WTC11 (cell line): Measurements from ENCODE around the gene P2RX3. TPM values are rescaled to one million over a fixed set of nuclear protein-coding genes. Genes with fewer than 3 reads are reported as not detected.

Experiments
- ATAC-seq: fragments of 200-7000 bp; cut with Tn5 transposase; 2 replicates; pipeline ENCODE4 v1.10.0; 2021; ENCODE audit warnings: mild to moderate bottlenecking, moderate library complexity
- Bru-seq: library from RNA; stranded (reverse); fragments of 400-500 nt; gene quantifications from one replicate; lab custom pipeline; 2021; lab: Mats Ljungman, UMichigan
- CTCF ChIA-PET: fragments of 300-600 bp; sonication (Branson Sonifier 250); formaldehyde crosslinking; loops from one replicate; lab custom pipeline; 2021; ENCODE audit warnings: antibody characterized with exemption; lab: Charles Lee
- POLR2A ChIA-PET: fragments of 350-600 bp; sonication (Branson Sonifier 250); formaldehyde crosslinking; loops from one replicate; lab custom pipeline; 2021; ENCODE audit warnings: antibody characterized with exemption; lab: Charles Lee
- DNase-seq: peaks from one replicate; pipeline ENCODE4 v3.0.0; 2021; ENCODE audit warnings: low spot score
- H3K27ac Mint-ChIP-seq: 2 replicates; pipeline ENCODE4 v1.8.0; 2021; ENCODE audit warnings: mixed read lengths
- H3K27me3 Mint-ChIP-seq: 2 replicates; pipeline ENCODE4 v1.8.0; 2021; ENCODE audit warnings: low read depth, mild to moderate bottlenecking, moderate library complexity, mixed read lengths
- H3K36me3 Mint-ChIP-seq: 2 replicates; pipeline ENCODE4 v1.8.0; 2021; ENCODE audit warnings: mixed read lengths
- H3K4me1 Mint-ChIP-seq: 2 replicates; pipeline ENCODE4 v1.8.0; 2022; ENCODE audit warnings: mixed read lengths
- H3K4me3 Mint-ChIP-seq: 2 replicates; pipeline ENCODE4 v1.8.0; 2021; ENCODE audit warnings: mild to moderate bottlenecking, moderate library complexity, mixed read lengths
- H3K9me3 Mint-ChIP-seq: 2 replicates; pipeline ENCODE4 v1.8.0; 2021; ENCODE audit warnings: mixed read lengths
- GABPB1 ChIP-seq: sonication (generic); formaldehyde crosslinking; IDR thresholded peaks from 2 replicates; pipeline ENCODE4 v1.8.1; 2023; ENCODE audit warnings: mild to moderate bottlenecking, missing genetic modification reagents
- GRHL2 ChIP-seq: fragments of 250-450 bp; sonication (Bioruptor Pico); IDR thresholded peaks from 2 replicates; pipeline ENCODE4 v1.8.0; 2022; ENCODE audit warnings: mild to moderate bottlenecking, moderate library complexity; ENCODE audit not compliant: insufficient replicate concordance, severe bottlenecking
- IRF2 ChIP-seq: sonication (generic); formaldehyde crosslinking; IDR thresholded peaks from 2 replicates; pipeline ENCODE4 v1.8.0; 2022; ENCODE audit warnings: low read depth, missing genetic modification reagents, borderline replicate concordance
- KAT7 ChIP-seq: sonication (generic); formaldehyde crosslinking; IDR thresholded peaks from 2 replicates; pipeline ENCODE4 v1.8.1; 2023; ENCODE audit warnings: missing genetic modification reagents, mild to moderate bottlenecking, borderline replicate concordance
- NR2C2 ChIP-seq: sonication (generic); formaldehyde crosslinking; IDR thresholded peaks from 2 replicates; pipeline ENCODE4 v1.8.0; 2022; ENCODE audit warnings: mild to moderate bottlenecking, missing genetic modification reagents
- NR3C1 ChIP-seq: sonication (generic); formaldehyde crosslinking; conservative IDR thresholded peaks from 2 replicates; pipeline ENCODE4 v1.8.1; 2023; ENCODE audit warnings: low read depth, mild to moderate bottlenecking, missing genetic modification reagents
- PRRX2 ChIP-seq: fragments of 250-450 bp; sonication (Bioruptor Pico); IDR thresholded peaks from 2 replicates; pipeline ENCODE4 v1.8.0; 2021; ENCODE audit warnings: mild to moderate bottlenecking
- TEAD1 ChIP-seq: sonication (generic); formaldehyde crosslinking; IDR thresholded peaks from 2 replicates; pipeline ENCODE4 v1.8.0; 2022; ENCODE audit warnings: mild to moderate bottlenecking, missing genetic modification reagents
- TEAD4 ChIP-seq: sonication (generic); formaldehyde crosslinking; IDR thresholded peaks from 2 replicates; pipeline ENCODE4 v1.8.0; 2022; ENCODE audit warnings: mild to moderate bottlenecking, missing genetic modification reagents
- long read RNA-seq, 3 experiments: library from RNA in 1 of 3; library from capped mRNA in 1 of 3; library from polyadenylated mRNA in 1 of 3; unstranded in 2 of 3; stranded (forward) in 1 of 3; transcript quantifications; one replicate each; pipeline ENCODE4 v2.0.0, GENCODE V29; 2021
- total RNA-seq: library from RNA; stranded (reverse); gene quantifications from 3 replicates; pipeline ENCODE4 v1.2.3, GENCODE V29; 2021
- TF ChIP-seq, protein P1 (sequence below): sonication (generic); formaldehyde crosslinking; IDR thresholded peaks from 2 replicates; pipeline ENCODE4 v1.8.1; 2022; ENCODE audit warnings: mild to moderate bottlenecking, missing genetic modification reagents, moderate library complexity, borderline replicate concordance
- TF ChIP-seq, protein P2 (sequence below): sonication (generic); formaldehyde crosslinking; IDR thresholded peaks from 2 replicates; pipeline ENCODE4 v1.8.1; 2022; ENCODE audit warnings: low read depth, mild to moderate bottlenecking, moderate library complexity, missing genetic modification reagents, borderline replicate concordance
- TF ChIP-seq, protein P3 (sequence below): sonication (generic); formaldehyde crosslinking; IDR thresholded peaks from 2 replicates; pipeline ENCODE4 v1.8.0; 2022; ENCODE audit warnings: mild to moderate bottlenecking, missing genetic modification reagents
- TF ChIP-seq, protein P4 (sequence below): sonication (generic); formaldehyde crosslinking; IDR thresholded peaks from 2 replicates; pipeline ENCODE4 v1.8.0; 2022; ENCODE audit warnings: mild to moderate bottlenecking, missing genetic modification reagents
- TF ChIP-seq, protein P5 (sequence below): sonication (generic); formaldehyde crosslinking; IDR thresholded peaks from 2 replicates; pipeline ENCODE4 v1.8.0; 2022; ENCODE audit warnings: mild to moderate bottlenecking, missing genetic modification reagents
- TF ChIP-seq, protein P6 (sequence below): sonication (generic); formaldehyde crosslinking; IDR thresholded peaks from 2 replicates; pipeline ENCODE4 v1.8.0; 2023; ENCODE audit warnings: missing genetic modification reagents, mild to moderate bottlenecking, borderline replicate concordance

The P2RX3 gene
- total RNA-seq (0.26 to 1.1 TPM (median 0.66 TPM) in 3 replicates), Bru-seq, nascent RNA (percentile 19 among the genes with signal in this experiment)
- long read RNA-seq, experiment 1, partial matches to known transcripts, result 0 of 2 reads
- long read RNA-seq, experiment 1, other reads (novel, unspliced or antisense), result 1 of 2 reads
- long read RNA-seq, experiment 2, partial matches to known transcripts, result 1 of 1 reads
- long read RNA-seq, experiment 2, other reads (novel, unspliced or antisense), result 0 of 1 reads
- long read RNA-seq, experiment 3, result 0 reads

DNA sequence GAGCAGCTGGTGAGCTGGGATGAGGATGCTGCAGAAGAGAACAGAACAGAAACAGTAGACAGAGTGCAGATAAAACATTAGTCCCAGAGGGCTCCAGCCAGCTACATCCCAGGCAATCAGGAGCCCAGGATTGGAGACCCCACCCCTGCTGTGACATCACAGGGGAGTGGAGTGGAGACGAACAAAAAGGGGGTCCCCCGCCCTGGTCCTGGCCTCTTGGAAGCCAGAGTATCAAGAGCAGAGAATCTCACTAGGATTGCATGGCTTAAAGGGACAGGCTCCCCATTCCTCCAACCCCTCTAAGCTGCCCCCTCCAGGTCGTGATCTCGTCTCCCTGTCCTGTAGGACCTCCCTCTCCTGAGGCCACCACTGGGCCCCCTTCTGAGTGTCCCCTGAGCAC lies at the start of gene P2RX3:
Gene P2RX3, plus strand, starts transcription at position 211 of the 400 bp plus-strand sequence. CDS start 199 bp downstream, outside the sequence.
- TF ChIP-seq, protein P1, sequence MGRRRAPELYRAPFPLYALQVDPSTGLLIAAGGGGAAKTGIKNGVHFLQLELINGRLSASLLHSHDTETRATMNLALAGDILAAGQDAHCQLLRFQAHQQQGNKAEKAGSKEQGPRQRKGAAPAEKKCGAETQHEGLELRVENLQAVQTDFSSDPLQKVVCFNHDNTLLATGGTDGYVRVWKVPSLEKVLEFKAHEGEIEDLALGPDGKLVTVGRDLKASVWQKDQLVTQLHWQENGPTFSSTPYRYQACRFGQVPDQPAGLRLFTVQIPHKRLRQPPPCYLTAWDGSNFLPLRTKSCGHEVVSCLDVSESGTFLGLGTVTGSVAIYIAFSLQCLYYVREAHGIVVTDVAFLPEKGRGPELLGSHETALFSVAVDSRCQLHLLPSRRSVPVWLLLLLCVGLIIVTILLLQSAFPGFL (CRISPR knock-in tag), result no peak
- no peak for TF ChIP-seq KAT7 (CRISPR knock-in tag)
- TF ChIP-seq, protein P2, sequence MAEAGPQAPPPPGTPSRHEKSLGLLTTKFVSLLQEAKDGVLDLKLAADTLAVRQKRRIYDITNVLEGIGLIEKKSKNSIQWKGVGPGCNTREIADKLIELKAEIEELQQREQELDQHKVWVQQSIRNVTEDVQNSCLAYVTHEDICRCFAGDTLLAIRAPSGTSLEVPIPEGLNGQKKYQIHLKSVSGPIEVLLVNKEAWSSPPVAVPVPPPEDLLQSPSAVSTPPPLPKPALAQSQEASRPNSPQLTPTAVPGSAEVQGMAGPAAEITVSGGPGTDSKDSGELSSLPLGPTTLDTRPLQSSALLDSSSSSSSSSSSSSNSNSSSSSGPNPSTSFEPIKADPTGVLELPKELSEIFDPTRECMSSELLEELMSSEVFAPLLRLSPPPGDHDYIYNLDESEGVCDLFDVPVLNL (CRISPR knock-in tag), result no peak
- no peak for TF ChIP-seq PRRX2
- Mint-ChIP-seq H3K36me3 (peaks cover 15% of the 10 kb centered on the region), H3K27me3 (peaks cover 18% of the 10 kb centered on the region), H3K27ac (no peak within 1 kb of the TSS), H3K4me3 (no peak within 1 kb of the TSS), H3K9me3 (no peaks in the 10 kb centered on the region), H3K4me1 (peaks cover 54% of the 10 kb centered on the region)
- DNase-seq, result no peak
- ChIA-PET CTCF (interaction anchor here (0.9 to 3.7 kb wide), 7 partner anchors 12 to 145 kb away, joined by 3 to 22 read pairs (median 4); partner anchors contain the start of gene TNKS1BP1), POLR2A (no interaction called here)
- no peak for ATAC-seq

DNA sequence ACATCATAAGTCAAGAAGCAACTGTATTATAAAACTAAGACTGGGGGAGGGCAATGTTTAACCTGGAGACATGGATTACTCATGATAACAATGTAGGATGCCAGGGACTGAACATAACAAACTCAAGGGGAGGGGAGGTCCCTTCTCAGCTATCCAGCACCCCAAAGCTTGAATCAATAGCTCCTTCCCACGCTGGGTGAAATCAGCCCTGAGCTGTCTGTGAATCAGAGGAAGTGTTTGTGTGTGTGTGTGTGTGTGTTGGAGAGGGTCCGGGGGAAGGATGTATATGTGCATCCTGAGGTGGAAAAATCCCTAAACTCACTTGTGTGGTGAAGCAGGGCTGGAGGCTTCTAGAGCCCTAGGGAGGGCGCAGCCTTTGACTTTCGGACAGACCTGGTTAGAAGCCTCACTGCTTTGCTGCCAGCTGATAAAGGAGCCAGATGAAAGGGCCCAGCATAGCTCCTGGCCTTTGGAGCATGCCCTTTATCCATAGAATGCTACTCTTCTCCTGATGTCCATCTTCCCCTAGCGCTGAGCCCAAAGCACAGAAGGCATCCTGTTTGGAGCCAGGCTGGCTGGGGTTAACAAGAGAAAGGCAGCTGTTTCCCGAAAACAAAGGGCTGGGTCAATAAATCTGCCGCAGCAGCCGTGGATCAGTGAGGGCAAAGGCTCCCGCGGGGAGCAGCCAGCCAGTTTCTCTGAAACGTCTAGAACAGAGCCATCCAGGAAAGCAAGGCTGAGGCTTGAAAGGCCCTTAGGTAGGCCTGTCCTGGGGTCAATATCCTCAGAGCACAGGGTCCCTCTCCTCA lies 49.2 kb upstream of the P2RX3 start:
- Mint-ChIP-seq H3K27me3 (peaks cover 2% of the 10 kb centered on the region), H3K4me3 (no peak overlapping the region), H3K4me1 (peaks cover 34% of the 10 kb centered on the region), H3K9me3 (peaks cover 15% of the 10 kb centered on the region), H3K36me3 (peaks cover 8% of the 10 kb centered on the region), H3K27ac (no peak overlapping the region)
- TF ChIP-seq, protein P3, sequence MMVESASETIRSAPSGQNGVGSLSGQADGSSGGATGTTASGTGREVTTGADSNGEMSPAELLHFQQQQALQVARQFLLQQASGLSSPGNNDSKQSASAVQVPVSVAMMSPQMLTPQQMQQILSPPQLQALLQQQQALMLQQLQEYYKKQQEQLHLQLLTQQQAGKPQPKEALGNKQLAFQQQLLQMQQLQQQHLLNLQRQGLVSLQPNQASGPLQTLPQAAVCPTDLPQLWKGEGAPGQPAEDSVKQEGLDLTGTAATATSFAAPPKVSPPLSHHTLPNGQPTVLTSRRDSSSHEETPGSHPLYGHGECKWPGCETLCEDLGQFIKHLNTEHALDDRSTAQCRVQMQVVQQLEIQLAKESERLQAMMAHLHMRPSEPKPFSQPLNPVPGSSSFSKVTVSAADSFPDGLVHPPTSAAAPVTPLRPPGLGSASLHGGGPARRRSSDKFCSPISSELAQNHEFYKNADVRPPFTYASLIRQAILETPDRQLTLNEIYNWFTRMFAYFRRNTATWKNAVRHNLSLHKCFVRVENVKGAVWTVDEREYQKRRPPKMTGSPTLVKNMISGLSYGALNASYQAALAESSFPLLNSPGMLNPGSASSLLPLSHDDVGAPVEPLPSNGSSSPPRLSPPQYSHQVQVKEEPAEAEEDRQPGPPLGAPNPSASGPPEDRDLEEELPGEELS (CRISPR knock-in tag), result no peak
- TF ChIP-seq, protein P2 (CRISPR knock-in tag), result no peak
- TF ChIP-seq, protein P4, sequence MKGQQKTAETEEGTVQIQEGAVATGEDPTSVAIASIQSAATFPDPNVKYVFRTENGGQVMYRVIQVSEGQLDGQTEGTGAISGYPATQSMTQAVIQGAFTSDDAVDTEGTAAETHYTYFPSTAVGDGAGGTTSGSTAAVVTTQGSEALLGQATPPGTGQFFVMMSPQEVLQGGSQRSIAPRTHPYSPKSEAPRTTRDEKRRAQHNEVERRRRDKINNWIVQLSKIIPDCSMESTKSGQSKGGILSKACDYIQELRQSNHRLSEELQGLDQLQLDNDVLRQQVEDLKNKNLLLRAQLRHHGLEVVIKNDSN (CRISPR knock-in tag), result no peak
- TF ChIP-seq IRF2 (no peak), GABPB1 (no peak)
- ChIA-PET POLR2A (interaction anchor here (0.5 to 1.7 kb wide), 3 partner anchors 14 to 168 kb away, joined by 3 to 4 read pairs (median 4); no protein-coding TSS in a partner anchor), CTCF (interaction anchor here (1.0 to 2.3 kb wide), 3 partner anchors 14 to 57 kb away, joined by 3 to 8 read pairs (median 6); no protein-coding TSS in a partner anchor)
- DNase-seq, result no peak
- peak; percentile 61 for ATAC-seq

DNA sequence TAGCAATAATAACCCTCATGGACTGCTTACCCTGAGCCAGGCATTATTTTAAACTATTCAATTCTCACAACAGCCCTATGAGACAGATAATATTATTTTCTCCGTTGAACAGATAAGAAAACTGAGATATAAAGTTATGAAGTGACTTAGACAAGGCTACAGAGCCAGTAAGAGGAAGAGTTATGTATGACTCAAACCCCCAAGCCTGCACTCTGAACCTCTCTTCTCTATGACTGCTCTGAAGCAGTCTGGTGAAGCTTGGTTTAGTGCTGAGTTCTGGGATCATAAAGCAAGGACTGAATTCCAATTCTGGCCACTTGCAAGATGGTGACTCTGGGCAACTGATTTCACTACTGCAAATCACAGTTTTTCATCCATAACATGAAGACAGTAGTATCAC lies 47.9 kb upstream of the P2RX3 start:
- H3K4me1 Mint-ChIP-seq, result peaks cover 28% of the 10 kb centered on the region
- peaks cover 2% of the 10 kb centered on the region for H3K27me3 Mint-ChIP-seq
- DNase-seq (no peak), ATAC-seq (no peak)
- peaks cover 7% of the 10 kb centered on the region for H3K9me3 Mint-ChIP-seq
- H3K4me3 Mint-ChIP-seq, result no peak overlapping the region
- no peak overlapping the region for H3K27ac Mint-ChIP-seq
- H3K36me3 Mint-ChIP-seq, result peaks cover 1% of the 10 kb centered on the region; the same call in 1 of the 2 replicates
- POLR2A ChIA-PET, result no interaction called here
- CTCF ChIA-PET, result interaction anchor here (1.0 to 2.3 kb wide), 3 partner anchors 13 to 55 kb away, joined by 3 to 10 read pairs (median 8); no protein-coding TSS in a partner anchor
- no peak for TF ChIP-seq TEAD4 (CRISPR knock-in tag)
- TF ChIP-seq GRHL2, result no peak
- no peak for TF ChIP-seq TEAD1 (CRISPR knock-in tag)
- TF ChIP-seq, protein P5, sequence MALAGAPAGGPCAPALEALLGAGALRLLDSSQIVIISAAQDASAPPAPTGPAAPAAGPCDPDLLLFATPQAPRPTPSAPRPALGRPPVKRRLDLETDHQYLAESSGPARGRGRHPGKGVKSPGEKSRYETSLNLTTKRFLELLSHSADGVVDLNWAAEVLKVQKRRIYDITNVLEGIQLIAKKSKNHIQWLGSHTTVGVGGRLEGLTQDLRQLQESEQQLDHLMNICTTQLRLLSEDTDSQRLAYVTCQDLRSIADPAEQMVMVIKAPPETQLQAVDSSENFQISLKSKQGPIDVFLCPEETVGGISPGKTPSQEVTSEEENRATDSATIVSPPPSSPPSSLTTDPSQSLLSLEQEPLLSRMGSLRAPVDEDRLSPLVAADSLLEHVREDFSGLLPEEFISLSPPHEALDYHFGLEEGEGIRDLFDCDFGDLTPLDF (CRISPR knock-in tag), result no peak
- no peak for TF ChIP-seq NR2C2 (CRISPR knock-in tag)
- TF ChIP-seq, protein P6, sequence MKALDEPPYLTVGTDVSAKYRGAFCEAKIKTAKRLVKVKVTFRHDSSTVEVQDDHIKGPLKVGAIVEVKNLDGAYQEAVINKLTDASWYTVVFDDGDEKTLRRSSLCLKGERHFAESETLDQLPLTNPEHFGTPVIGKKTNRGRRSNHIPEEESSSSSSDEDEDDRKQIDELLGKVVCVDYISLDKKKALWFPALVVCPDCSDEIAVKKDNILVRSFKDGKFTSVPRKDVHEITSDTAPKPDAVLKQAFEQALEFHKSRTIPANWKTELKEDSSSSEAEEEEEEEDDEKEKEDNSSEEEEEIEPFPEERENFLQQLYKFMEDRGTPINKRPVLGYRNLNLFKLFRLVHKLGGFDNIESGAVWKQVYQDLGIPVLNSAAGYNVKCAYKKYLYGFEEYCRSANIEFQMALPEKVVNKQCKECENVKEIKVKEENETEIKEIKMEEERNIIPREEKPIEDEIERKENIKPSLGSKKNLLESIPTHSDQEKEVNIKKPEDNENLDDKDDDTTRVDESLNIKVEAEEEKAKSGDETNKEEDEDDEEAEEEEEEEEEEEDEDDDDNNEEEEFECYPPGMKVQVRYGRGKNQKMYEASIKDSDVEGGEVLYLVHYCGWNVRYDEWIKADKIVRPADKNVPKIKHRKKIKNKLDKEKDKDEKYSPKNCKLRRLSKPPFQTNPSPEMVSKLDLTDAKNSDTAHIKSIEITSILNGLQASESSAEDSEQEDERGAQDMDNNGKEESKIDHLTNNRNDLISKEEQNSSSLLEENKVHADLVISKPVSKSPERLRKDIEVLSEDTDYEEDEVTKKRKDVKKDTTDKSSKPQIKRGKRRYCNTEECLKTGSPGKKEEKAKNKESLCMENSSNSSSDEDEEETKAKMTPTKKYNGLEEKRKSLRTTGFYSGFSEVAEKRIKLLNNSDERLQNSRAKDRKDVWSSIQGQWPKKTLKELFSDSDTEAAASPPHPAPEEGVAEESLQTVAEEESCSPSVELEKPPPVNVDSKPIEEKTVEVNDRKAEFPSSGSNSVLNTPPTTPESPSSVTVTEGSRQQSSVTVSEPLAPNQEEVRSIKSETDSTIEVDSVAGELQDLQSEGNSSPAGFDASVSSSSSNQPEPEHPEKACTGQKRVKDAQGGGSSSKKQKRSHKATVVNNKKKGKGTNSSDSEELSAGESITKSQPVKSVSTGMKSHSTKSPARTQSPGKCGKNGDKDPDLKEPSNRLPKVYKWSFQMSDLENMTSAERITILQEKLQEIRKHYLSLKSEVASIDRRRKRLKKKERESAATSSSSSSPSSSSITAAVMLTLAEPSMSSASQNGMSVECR (CRISPR knock-in tag), result no peak
- no peak for TF ChIP-seq NR3C1 (CRISPR knock-in tag)
